Spinal cord (tissue), 10 donors: ENCODE results near the gene PPP2R5C. TPM values are rescaled to one million over a fixed set of nuclear protein-coding genes. Genes with fewer than 3 reads are reported as not detected.
A peak's percentile ranks its signal among the peaks of the same experiment; 100 is the strongest.

Experiments
- DNase-seq, 6 donors: peaks; one replicate each; pipeline versions ENCODE4 v3.0.0 to v3.0.0-alpha.2; 2013 to 2015; ENCODE audit warnings: low spot score in 6 of 6, low read depth in 4 of 6
- H3K27ac ChIP-seq: one replicate; pipeline ENCODE4 v1.5.1; 2013; ENCODE audit warnings: low read depth, low read length, control low read depth
- H3K27me3 ChIP-seq: one replicate; pipeline ENCODE4 v1.6.1; 2013; ENCODE audit warnings: low read length; ENCODE audit not compliant: control insufficient read depth, insufficient read depth
- H3K36me3 ChIP-seq: one replicate; pipeline ENCODE4 v1.6.1; 2013; ENCODE audit warnings: low read length; ENCODE audit not compliant: control insufficient read depth, insufficient read depth
- H3K4me1 ChIP-seq: one replicate; pipeline ENCODE4 v1.6.1; 2013; ENCODE audit warnings: low read length; ENCODE audit not compliant: control insufficient read depth, insufficient read depth
- H3K4me3 ChIP-seq: one replicate; pipeline ENCODE4 v1.5.1; 2013; ENCODE audit warnings: low read depth, low read length, control low read depth
- H3K9me3 ChIP-seq: one replicate; pipeline ENCODE4 v1.6.1; 2013; ENCODE audit warnings: low read length; ENCODE audit not compliant: control insufficient read depth, insufficient read depth
- WGBS: methylation state at CpG from one replicate; pipeline ENCODE4 v1.1.5; 2013; ENCODE audit warnings: missing lambda C conversion rate; ENCODE audit not compliant: insufficient coverage; 5-methylcytosine and 5-hydroxymethylcytosine counted together
- polyA plus RNA-seq, 2 donors: library from polyadenylated mRNA; unstranded; fragments of 120-200 nt; gene quantifications; one replicate each; pipeline ENCODE4 v1.2.1, GENCODE V29; 2013; ENCODE audit not compliant: insufficient read length in 2 of 2
- total RNA-seq, 2 donors: library from RNA; depleted of rRNA in 1 of 2; stranded (reverse); fragments of 120-200 nt in 1 of 2; fragments of >200 nt in 1 of 2; gene quantifications; one replicate each; pipeline versions ENCODE4 v1.2.3 to v1.2.4, GENCODE V29; 2013 to 2014
- donor health status: healthy.

The PPP2R5C gene
- total and polyA plus RNA-seq, 4 donors = 104 to 136 (median 123) TPM

- peak overlapping the region; percentile 48 for H3K27ac ChIP-seq
Observed at GRCh38 chr14:101834397-101834796, 72.9 kb downstream of the PPP2R5C start.

GRCh38 chr14:101834800-101835547 lies 73.5 kb downstream of the PPP2R5C start:
- Histone ChIP-seq H3K4me3 (no peak overlapping the region), H3K27me3 (no peaks in the 10 kb centered on the region), H3K36me3 (peaks cover 13% of the 10 kb centered on the region), H3K27ac (peak overlapping the region; percentile 57), H3K9me3 (no peaks in the 10 kb centered on the region), H3K4me1 (peaks cover 31% of the 10 kb centered on the region)
- WGBS = 58% methylated on average over 6 of the region's 6 CpGs
- peak in 4 of 6 donors; percentile 22 to 70 (median 26) for DNase-seq

More at GRCh38 chr14:101834397-101834796, 72.9 kb downstream of the PPP2R5C start:
- peaks cover 34% of the 10 kb centered on the region for H3K4me1 ChIP-seq
- no peak for DNase-seq
- peaks cover 12% of the 10 kb centered on the region for H3K36me3 ChIP-seq
- H3K9me3 ChIP-seq = no peaks in the 10 kb centered on the region
- H3K27me3 ChIP-seq = no peaks in the 10 kb centered on the region
- H3K4me3 ChIP-seq = no peak overlapping the region
- WGBS = 82% methylated on average over 2 of the region's 4 CpGs

DNA sequence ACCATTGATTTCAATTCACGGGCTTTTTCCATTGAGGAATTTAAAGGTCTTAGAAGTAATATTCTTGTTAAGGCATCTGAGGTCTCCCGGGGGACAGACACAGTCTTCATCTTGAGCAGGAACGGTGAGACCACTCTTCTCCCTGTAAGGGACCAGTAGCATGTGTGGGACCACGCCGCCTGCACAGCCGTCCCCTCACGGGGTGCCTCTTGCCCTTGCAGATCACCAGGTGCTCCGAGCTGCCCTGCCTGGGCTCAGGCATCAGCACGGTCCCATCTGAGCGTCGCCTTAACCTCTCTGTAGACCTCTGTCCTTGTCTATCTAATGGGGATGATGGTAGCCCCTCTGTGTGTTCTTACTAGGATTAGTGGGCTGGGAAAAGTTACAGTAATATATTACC lies 74.1 kb downstream of the PPP2R5C start:
- Histone ChIP-seq H3K9me3 (no peaks in the 10 kb centered on the region), H3K4me3 (no peak overlapping the region), H3K27ac (peak overlapping the region; percentile 33), H3K36me3 (peaks cover 13% of the 10 kb centered on the region), H3K4me1 (peaks cover 31% of the 10 kb centered on the region), H3K27me3 (no peaks in the 10 kb centered on the region)
- whole genome bisulfite sequencing = 90% methylated on average over 7 of the region's 11 CpGs
- no peak for DNase-seq

GRCh38 chr14:101836135-101836534 lies 74.6 kb downstream of the PPP2R5C start:
- Histone ChIP-seq H3K9me3 (no peaks in the 10 kb centered on the region), H3K4me3 (no peak overlapping the region), H3K4me1 (peaks cover 31% of the 10 kb centered on the region), H3K27me3 (no peaks in the 10 kb centered on the region), H3K36me3 (peaks cover 13% of the 10 kb centered on the region), H3K27ac (peak overlapping the region; percentile 33)
- 77% methylated on average over 2 of the region's 8 CpGs for WGBS
- no peak for DNase-seq

GRCh38 chr14:101838476-101838875 lies 77.0 kb downstream of the PPP2R5C start:
- no peak overlapping the region for H3K4me3 ChIP-seq
- no peaks in the 10 kb centered on the region for H3K9me3 ChIP-seq
- H3K4me1 ChIP-seq = peaks cover 33% of the 10 kb centered on the region
- no CpG with 5 or more reads among the region's 5 CpGs for WGBS
- peak in 2 of 6 donors; percentile 16 to 30 for DNase-seq
- no peak overlapping the region for H3K27ac ChIP-seq
- H3K36me3 ChIP-seq = peaks cover 14% of the 10 kb centered on the region
- no peaks in the 10 kb centered on the region for H3K27me3 ChIP-seq

GRCh38 chr14:101839236-101839635 lies 77.7 kb downstream of the PPP2R5C start:
- peaks cover 27% of the 10 kb centered on the region for H3K4me1 ChIP-seq
- no peak for DNase-seq
- 83% methylated on average over 8 of the region's 11 CpGs for WGBS
- no peaks in the 10 kb centered on the region for H3K27me3 ChIP-seq
- H3K27ac ChIP-seq = no peak overlapping the region
- no peak overlapping the region for H3K4me3 ChIP-seq
- no peaks in the 10 kb centered on the region for H3K9me3 ChIP-seq
- peaks cover 17% of the 10 kb centered on the region for H3K36me3 ChIP-seq

- Histone ChIP-seq H3K4me1 (peaks cover 23% of the 10 kb centered on the region), H3K36me3 (peaks cover 18% of the 10 kb centered on the region), H3K9me3 (no peaks in the 10 kb centered on the region), H3K4me3 (no peak overlapping the region), H3K27me3 (no peaks in the 10 kb centered on the region), H3K27ac (no peak overlapping the region)
- no peak for DNase-seq
- 100% methylated on average over 1 of the region's 6 CpGs for WGBS
Observed at GRCh38 chr14:101839661-101840060, 78.2 kb downstream of the PPP2R5C start.

- 76% methylated on average over 4 of the region's 5 CpGs for WGBS
- Histone ChIP-seq H3K9me3 (no peaks in the 10 kb centered on the region), H3K36me3 (peaks cover 16% of the 10 kb centered on the region), H3K27ac (no peak overlapping the region), H3K4me1 (peaks cover 12% of the 10 kb centered on the region), H3K4me3 (no peak overlapping the region), H3K27me3 (no peaks in the 10 kb centered on the region)
- DNase-seq = no peak
Observed at GRCh38 chr14:101840649-101841369, 79.3 kb downstream of the PPP2R5C start.

GRCh38 chr14:101843038-101843437 lies 81.5 kb downstream of the PPP2R5C start:
- H3K4me1 ChIP-seq = peaks cover 7% of the 10 kb centered on the region
- H3K36me3 ChIP-seq = peaks cover 16% of the 10 kb centered on the region
- no CpG with 5 or more reads among the region's 3 CpGs for WGBS
- peak in 1 of 6 donors; percentile 30 for DNase-seq
- H3K4me3 ChIP-seq = no peak overlapping the region
- H3K27ac ChIP-seq = no peak overlapping the region
- H3K27me3 ChIP-seq = no peaks in the 10 kb centered on the region
- H3K9me3 ChIP-seq = no peaks in the 10 kb centered on the region
